Anterior cingulate cortex (tissue), 58 donors: ENCODE measurements around the gene NINL.
A peak's percentile ranks its signal among the peaks of the same experiment; 100 is the strongest.
"Not testable (repeated sequence)": the region's sequence is repeated elsewhere in the genome, so short reads cannot be mapped to it uniquely, and the experiment has no call there.

ENCODE experiments used
- DNase-seq, 58 donors: peaks; one replicate each; lab custom pipeline; 2025; lab: John Stamatoyannopoulos, UW

Gene NINL

GRCh38 chr20:25507385-25508082 lies 77.8 kb downstream of the NINL start:
- DNase-seq, result no peak

GRCh38 chr20:25504366-25505135 lies 80.8 kb downstream of the NINL start:
- no peak for DNase-seq

GRCh38 chr20:25503936-25504335 lies 81.4 kb downstream of the NINL start:
- no peak for DNase-seq

- not testable (repeated sequence) for DNase-seq
Measured at GRCh38 chr20:25503051-25503639, 82.2 kb downstream of the NINL start.

GRCh38 chr20:25500880-25501351 lies 84.4 kb downstream of the NINL start:
- no peak for DNase-seq

- DNase-seq, result no peak
Measured at GRCh38 chr20:25499855-25500434, 85.4 kb downstream of the NINL start.

- no peak for DNase-seq
Measured at GRCh38 chr20:25499031-25499430, 86.3 kb downstream of the NINL start.

GRCh38 chr20:25498280-25498606 lies 87.1 kb downstream of the NINL start:
- DNase-seq, result no peak

- DNase-seq, result no peak
Measured at GRCh38 chr20:25497586-25498279, 87.6 kb downstream of the NINL start.

GRCh38 chr20:25496968-25497401 lies 88.3 kb downstream of the NINL start:
- DNase-seq, result no peak

GRCh38 chr20:25496165-25496967 lies 89.0 kb downstream of the NINL start:
- no peak for DNase-seq

GRCh38 chr20:25495189-25495824 lies 90.0 kb downstream of the NINL start:
- DNase-seq, result peak in 2 of 58 donors; percentile 12 to 20

- no peak for DNase-seq
Measured at GRCh38 chr20:25494506-25495188, 90.7 kb downstream of the NINL start.

GRCh38 chr20:25493748-25494505 lies 91.4 kb downstream of the NINL start:
- no peak for DNase-seq

- no peak for DNase-seq
Measured at GRCh38 chr20:25493137-25493536, 92.2 kb downstream of the NINL start.

GRCh38 chr20:25491446-25492038 lies 93.8 kb downstream of the NINL start:
- DNase-seq, result no peak

- no peak for DNase-seq
Measured at GRCh38 chr20:25490656-25491445, 94.5 kb downstream of the NINL start.
